ENCODE measurements around the gene PP2D1.

The PP2D1 gene

DNA sequence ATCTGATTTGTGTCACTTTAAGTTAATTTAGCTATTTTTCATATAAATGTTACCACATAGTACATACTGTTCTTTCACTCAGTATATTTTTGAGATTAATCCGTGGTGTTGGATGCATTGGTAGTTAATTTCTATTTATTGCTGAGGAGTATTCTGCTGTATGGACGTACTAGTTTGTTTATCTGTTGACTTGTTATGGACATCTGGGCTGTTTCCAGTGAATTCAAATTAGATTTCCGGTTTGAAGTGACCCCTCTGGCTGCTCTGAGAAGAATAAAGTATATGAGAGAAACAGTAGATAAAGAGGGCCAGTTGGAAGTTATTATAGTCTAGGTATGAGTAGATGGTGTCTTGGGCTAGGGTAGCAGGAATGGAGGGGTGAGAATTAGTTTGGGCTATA is 43.8 kb upstream of the PP2D1 start:
- H3K4me3 ChIP-seq (ENCODE audit: low read depth, low read length), result no peak overlapping the region
- TF ChIP-seq CTCF (IDR thresholded peaks at IDR 0.05; ENCODE audit: low read depth, low read length, missing control alignments), result no peak
- in situ Hi-C loops (cut with HindIII; ENCODE audit: low sequenced_read_pairs), result no loop called here
- no peak for DNase-seq (ENCODE audit: low read depth)

DNA sequence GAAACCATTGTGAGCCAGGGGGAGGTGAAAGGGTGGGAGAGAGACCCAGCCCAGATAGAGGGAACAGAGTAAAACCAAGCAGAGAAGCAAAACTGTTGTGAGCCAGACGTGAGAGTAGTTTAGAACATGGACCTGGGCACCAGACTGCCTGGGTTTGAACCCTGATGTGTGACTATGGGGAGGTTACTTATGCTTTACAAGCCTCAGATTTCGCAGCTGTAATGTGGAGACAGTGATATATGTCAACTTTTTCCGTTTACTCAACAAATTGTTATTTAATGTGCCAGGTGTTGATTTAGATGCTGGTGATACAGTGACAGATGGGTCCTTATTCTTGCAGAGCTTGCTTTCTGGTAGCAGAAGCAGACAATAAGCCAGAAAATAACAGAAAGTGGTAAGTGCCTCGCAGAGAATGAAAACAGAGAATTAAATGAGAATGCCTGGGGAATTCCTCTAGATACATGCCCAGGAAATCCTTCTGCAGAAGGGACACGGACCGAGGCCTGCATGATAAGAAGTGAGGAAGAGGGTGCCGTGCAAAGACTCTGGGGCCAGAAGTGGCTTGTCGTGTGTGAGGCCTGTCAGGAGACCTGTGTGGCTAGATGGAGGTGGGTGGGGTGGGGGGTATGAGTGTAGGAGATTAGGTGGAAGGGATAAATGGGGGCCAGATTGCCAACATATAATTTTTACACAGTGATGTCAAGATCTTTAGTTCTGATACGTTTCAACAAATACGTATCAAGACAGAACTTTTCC is 43.1 kb upstream of the PP2D1 start:
- no peak for TF ChIP-seq CTCF (IDR thresholded peaks at IDR 0.05; ENCODE audit: low read depth, low read length, missing control alignments)
- H3K4me3 ChIP-seq (ENCODE audit: low read depth, low read length), result no peak overlapping the region
- DNase-seq (ENCODE audit: low read depth), result no peak
- in situ Hi-C loops (cut with HindIII; ENCODE audit: low sequenced_read_pairs), result no loop called here

DNA sequence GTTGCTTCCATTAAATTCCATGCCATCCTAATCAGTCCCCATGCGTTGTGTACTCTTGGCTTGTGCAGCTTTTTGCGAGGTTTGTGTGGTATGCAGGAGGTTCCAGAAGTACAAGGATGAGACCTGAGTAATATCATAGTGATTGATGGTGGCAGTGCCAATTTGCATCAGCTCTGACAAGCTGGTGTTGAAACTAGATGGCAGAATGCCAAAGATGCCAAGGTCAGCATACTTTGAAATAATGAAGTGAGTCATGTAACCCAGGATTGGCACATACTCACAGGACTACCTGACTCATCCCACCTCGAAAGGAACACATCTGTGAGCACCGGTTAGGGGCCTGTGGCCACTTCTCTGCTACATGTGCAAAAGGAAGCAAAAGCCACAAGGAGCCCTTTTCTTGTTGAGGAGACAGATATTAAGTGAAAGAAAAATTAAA is 42.5 kb upstream of the PP2D1 start:
- H3K4me3 ChIP-seq (ENCODE audit: low read depth, low read length), result no peak overlapping the region
- TF ChIP-seq CTCF (IDR thresholded peaks at IDR 0.05; ENCODE audit: low read depth, low read length, missing control alignments), result no peak
- in situ Hi-C loops (cut with HindIII; ENCODE audit: low sequenced_read_pairs), result no loop called here
- DNase-seq (ENCODE audit: low read depth), result peak; percentile 56

DNA sequence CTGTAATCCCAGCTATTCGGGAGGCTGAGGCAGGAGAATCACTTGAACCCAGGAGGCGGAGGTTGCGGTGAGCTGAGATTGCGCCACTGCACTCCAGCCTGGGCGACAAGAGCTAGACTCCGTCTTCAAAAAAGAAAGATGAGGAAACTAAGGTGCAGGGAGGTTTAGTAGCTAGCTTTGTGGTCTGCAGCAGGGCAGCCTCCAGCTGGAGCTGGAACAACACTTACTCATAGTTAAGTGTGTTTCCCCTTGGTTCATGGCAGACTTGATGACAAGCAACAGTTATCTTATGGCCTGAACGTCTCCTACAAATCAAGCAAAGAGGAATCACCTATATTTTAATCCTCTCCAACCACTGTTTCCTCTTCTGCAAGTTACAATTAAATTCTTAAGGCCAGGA is 40.8 kb upstream of the PP2D1 start:
- DNase-seq (ENCODE audit: low read depth), result no peak

DNA sequence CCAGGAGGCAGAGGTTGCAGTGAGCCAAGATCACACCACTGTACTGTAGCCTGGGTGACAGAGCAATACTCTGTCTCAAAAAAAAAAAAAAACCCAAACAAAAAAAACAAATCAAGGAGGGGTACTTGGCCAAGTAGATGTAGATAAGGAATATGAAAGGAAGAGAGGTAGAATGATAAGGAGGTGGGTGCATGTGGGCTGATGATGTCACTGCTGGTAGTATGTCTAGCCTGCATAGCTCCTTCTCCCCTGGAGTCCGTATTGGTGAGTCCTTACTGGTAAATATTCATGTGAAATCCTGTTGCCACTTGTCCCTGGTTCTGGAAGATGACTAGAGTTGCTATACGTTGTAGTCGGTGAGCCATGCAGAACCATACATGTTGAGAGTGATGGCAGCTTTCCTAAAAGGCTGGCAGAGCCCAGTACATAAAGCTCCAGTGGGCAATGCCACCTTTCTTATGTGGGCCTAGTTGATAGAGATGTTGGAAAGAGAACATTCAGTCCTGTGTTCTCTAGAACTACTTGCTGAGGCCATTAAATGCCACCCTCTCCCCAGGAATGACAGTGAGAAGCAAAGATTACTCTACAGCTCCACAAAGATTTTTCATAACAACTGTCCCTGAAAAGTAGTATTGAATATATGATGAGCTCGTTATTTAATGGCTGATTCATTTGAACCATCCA is 39.2 kb upstream of the PP2D1 start:
- TF ChIP-seq CTCF (IDR thresholded peaks at IDR 0.05; ENCODE audit: low read depth, low read length, missing control alignments), result no peak
- DNase-seq (ENCODE audit: low read depth), result no peak
- no peak overlapping the region for H3K4me3 ChIP-seq (ENCODE audit: low read depth, low read length)
- in situ Hi-C loops (cut with HindIII; ENCODE audit: low sequenced_read_pairs), result no loop called here

More for the DNA sequence above, 40.8 kb upstream of the PP2D1 start:
- TF ChIP-seq CTCF (IDR thresholded peaks at IDR 0.05; ENCODE audit: low read depth, low read length, missing control alignments), result no peak
- in situ Hi-C loops (cut with HindIII; ENCODE audit: low sequenced_read_pairs), result no loop called here
- no peak overlapping the region for H3K4me3 ChIP-seq (ENCODE audit: low read depth, low read length)

- TF ChIP-seq CTCF (IDR thresholded peaks at IDR 0.05; ENCODE audit: low read depth, low read length, missing control alignments), result no peak
- in situ Hi-C loops (cut with HindIII; ENCODE audit: low sequenced_read_pairs), result no loop called here
- DNase-seq (ENCODE audit: low read depth), result peak; percentile 70
- H3K4me3 ChIP-seq (ENCODE audit: low read depth, low read length), result no peak overlapping the region
Observed at GRCh38 chr3:20047976-20048883, 36.2 kb upstream of the PP2D1 start.

Data from astrocyte of the cerebellum (primary cell).